Measurements from ENCODE around the gene FCSK. TPM values are rescaled to one million over a fixed set of nuclear protein-coding genes. Genes with fewer than 3 reads are reported as not detected.

Gene FCSK
- polyA plus RNA-seq, 1 donor from 2014 or later, result 10.7 TPM

DNA sequence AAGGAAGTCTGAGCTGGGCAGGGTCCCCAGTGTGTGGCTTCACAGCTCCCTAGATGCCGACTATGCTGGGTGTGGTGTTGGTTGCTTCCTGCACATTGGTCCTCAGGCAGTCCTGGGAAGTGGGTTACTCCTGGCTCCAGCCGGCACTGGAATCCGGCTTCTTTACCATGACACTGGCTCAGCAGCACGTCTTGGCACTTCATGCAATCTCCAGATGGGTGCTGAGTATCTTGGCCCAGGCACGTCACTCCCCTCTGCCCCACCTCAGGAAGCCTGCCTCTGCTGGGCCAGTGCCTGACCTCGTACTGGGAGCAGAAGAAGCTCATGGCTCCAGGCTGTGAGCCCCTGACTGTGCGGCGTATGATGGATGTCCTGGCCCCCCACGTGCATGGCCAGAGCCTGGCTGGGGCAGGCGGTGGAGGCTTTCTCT lies 24.5 kb downstream of the FCSK start:
- Histone ChIP-seq H3K9ac (ENCODE audit: low read length) (no peak overlapping the region), H3K27ac (ENCODE audit: low read length) (no peak overlapping the region), H2AFZ (ENCODE audit: low read depth, low read length) (no peak overlapping the region), H3K4me2 (ENCODE audit: low read length) (no peak overlapping the region), H3K9me2 (ENCODE audit: insufficient read depth, low read length) (no peaks in the 10 kb centered on the region), H3K9me3 (ENCODE audit: low read length) (no peaks in the 10 kb centered on the region), H3F3A (ENCODE audit: insufficient read depth, low read length, poor library complexity, severe bottlenecking) (no peaks in the 10 kb centered on the region), H3K4me3 (ENCODE audit: low read length) (no peak overlapping the region), H3K79me2 (replicated peaks; ENCODE audit: insufficient read depth, low read length) (no peaks in the 10 kb centered on the region), H3K27me3 (ENCODE audit: insufficient read depth, low read depth, low read length) (no peaks in the 10 kb centered on the region), H4K20me1 (ENCODE audit: insufficient read depth) (no peaks in the 10 kb centered on the region), H3K36me3 (ENCODE audit: insufficient read depth, low read length) (peaks cover 6% of the 10 kb centered on the region)
- TF ChIP-seq, protein P1, sequence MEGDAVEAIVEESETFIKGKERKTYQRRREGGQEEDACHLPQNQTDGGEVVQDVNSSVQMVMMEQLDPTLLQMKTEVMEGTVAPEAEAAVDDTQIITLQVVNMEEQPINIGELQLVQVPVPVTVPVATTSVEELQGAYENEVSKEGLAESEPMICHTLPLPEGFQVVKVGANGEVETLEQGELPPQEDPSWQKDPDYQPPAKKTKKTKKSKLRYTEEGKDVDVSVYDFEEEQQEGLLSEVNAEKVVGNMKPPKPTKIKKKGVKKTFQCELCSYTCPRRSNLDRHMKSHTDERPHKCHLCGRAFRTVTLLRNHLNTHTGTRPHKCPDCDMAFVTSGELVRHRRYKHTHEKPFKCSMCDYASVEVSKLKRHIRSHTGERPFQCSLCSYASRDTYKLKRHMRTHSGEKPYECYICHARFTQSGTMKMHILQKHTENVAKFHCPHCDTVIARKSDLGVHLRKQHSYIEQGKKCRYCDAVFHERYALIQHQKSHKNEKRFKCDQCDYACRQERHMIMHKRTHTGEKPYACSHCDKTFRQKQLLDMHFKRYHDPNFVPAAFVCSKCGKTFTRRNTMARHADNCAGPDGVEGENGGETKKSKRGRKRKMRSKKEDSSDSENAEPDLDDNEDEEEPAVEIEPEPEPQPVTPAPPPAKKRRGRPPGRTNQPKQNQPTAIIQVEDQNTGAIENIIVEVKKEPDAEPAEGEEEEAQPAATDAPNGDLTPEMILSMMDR (IDR thresholded peaks at IDR 0.05; ENCODE audit: poor library complexity, severe bottlenecking), result no peak
- no peak for TF ChIP-seq EP300 (conservative IDR thresholded peaks at IDR 0.05; ENCODE audit: poor library complexity, severe bottlenecking)

DNA sequence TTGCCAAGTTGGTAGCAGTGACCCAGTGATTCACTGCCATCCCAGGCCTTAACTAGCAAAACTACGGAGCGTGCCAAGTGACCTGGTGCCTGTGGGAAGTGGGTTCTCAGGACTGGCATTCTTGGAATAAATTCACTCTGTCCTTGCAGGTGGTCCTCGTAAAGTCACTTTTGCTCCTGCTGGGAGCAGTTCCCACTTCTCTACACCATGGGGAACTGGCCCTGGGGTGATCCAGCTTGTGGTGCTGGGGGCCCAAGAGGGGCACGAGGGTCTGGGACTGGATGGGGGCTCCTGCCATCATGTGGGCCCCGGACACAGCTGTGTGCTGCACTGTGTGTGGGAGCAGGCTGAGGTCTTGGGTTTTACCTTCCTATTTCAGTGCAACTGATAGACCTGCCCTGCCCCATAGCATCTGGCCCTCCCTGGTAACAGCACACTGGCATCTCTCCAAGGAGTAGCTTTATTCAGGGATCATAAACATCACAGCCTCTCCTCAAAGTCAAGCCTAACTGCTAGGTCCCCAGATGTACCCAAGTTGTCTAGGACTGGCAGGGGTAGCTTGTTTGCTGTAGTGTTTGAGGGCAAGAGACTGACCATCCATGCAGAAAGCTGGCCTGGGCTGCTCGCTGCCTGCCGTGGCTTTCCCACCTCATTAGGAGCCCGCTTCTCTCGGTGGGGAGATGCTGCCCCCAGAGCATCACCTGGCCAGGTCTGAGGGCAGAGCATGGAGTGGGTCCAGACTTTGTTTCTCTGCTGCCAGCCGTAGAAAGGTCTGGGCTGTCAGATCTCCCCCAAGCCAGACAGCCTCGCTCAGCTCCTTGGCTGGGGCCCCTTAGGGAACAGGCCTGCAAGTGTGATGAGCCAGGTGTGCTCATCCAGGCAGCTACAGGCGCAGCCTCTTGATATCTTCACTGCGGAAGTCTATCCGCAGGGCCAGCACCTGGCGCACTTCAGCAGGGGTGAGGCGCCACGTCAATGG lies 26.0 kb downstream of the FCSK start:
- H3K9me2 ChIP-seq (ENCODE audit: insufficient read depth, low read length), result no peaks in the 10 kb centered on the region
- no peaks in the 10 kb centered on the region for H3K79me2 ChIP-seq (replicated peaks; ENCODE audit: insufficient read depth, low read length)
- no peak overlapping the region for H3K4me2 ChIP-seq (ENCODE audit: low read length)
- H3F3A ChIP-seq (ENCODE audit: insufficient read depth, low read length, poor library complexity, severe bottlenecking), result no peaks in the 10 kb centered on the region
- no peaks in the 10 kb centered on the region for H4K20me1 ChIP-seq (ENCODE audit: insufficient read depth)
- peaks cover 6% of the 10 kb centered on the region for H3K36me3 ChIP-seq (ENCODE audit: insufficient read depth, low read length)
- no peak overlapping the region for H3K4me3 ChIP-seq (ENCODE audit: low read length)
- no peak overlapping the region for H2AFZ ChIP-seq (ENCODE audit: low read depth, low read length)
- H3K9ac ChIP-seq (ENCODE audit: low read length), result no peak overlapping the region
- no peaks in the 10 kb centered on the region for H3K9me3 ChIP-seq (ENCODE audit: low read length)
- H3K27me3 ChIP-seq (ENCODE audit: insufficient read depth, low read depth, low read length), result no peaks in the 10 kb centered on the region
- H3K27ac ChIP-seq (ENCODE audit: low read length), result no peak overlapping the region
- no peak for TF ChIP-seq EZH2 (IDR thresholded peaks at IDR 0.05; ENCODE audit: borderline replicate concordance, insufficient read depth, low read length, poor library complexity, severe bottlenecking)
- TF ChIP-seq, protein P2, sequence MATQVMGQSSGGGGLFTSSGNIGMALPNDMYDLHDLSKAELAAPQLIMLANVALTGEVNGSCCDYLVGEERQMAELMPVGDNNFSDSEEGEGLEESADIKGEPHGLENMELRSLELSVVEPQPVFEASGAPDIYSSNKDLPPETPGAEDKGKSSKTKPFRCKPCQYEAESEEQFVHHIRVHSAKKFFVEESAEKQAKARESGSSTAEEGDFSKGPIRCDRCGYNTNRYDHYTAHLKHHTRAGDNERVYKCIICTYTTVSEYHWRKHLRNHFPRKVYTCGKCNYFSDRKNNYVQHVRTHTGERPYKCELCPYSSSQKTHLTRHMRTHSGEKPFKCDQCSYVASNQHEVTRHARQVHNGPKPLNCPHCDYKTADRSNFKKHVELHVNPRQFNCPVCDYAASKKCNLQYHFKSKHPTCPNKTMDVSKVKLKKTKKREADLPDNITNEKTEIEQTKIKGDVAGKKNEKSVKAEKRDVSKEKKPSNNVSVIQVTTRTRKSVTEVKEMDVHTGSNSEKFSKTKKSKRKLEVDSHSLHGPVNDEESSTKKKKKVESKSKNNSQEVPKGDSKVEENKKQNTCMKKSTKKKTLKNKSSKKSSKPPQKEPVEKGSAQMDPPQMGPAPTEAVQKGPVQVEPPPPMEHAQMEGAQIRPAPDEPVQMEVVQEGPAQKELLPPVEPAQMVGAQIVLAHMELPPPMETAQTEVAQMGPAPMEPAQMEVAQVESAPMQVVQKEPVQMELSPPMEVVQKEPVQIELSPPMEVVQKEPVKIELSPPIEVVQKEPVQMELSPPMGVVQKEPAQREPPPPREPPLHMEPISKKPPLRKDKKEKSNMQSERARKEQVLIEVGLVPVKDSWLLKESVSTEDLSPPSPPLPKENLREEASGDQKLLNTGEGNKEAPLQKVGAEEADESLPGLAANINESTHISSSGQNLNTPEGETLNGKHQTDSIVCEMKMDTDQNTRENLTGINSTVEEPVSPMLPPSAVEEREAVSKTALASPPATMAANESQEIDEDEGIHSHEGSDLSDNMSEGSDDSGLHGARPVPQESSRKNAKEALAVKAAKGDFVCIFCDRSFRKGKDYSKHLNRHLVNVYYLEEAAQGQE (IDR thresholded peaks at IDR 0.05; ENCODE audit: borderline replicate concordance), result no peak
- no peak for TF ChIP-seq SMC3 (conservative IDR thresholded peaks at IDR 0.05; ENCODE audit: poor library complexity)
- TF ChIP-seq POLR2AphosphoS5 (IDR thresholded peaks at IDR 0.05), result no peak
- no peak for TF ChIP-seq RAD21 (conservative IDR thresholded peaks at IDR 0.05)
- no peak for TF ChIP-seq MXI1 (conservative IDR thresholded peaks at IDR 0.05; ENCODE audit: poor library complexity, severe bottlenecking)
- no peak for TF ChIP-seq EP300 (conservative IDR thresholded peaks at IDR 0.05; ENCODE audit: poor library complexity, severe bottlenecking)
- TF ChIP-seq TAF1 (IDR thresholded peaks at IDR 0.05; ENCODE audit: low read depth), result no peak
